ENCODE measurements around the gene ALG1.

DNA sequence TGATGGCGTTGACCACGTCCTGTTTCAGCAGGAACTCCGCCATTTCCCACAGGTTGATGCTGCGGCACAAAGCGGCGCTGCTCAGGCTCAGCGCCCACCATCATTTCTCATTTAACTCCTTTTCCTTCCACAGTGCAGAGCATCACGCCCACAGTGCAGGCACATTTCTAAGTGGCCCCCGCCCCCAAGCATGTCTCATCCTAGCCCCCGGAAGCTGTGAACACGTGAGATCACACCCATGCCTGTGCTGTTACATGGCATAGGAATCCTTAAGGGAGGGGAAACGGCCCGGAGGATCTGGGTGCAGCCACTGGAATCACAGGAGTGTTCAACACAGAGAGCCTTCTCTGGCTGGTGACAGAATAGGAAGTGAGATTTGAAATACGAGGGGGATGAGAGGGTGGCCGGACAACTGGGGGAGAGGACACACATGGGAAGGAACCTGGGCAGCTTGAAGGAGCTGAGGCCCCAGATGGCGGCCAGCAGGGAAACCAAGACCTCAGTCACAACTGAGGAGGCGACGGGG is 42.6 kb upstream of the ALG1 start:
- no peak for TF ChIP-seq CTCF (conservative IDR thresholded peaks at IDR 0.05; ENCODE audit: low read depth in 2 of 2)
- no peak for TF ChIP-seq EZH2phosphoT487 (IDR thresholded peaks at IDR 0.05; ENCODE audit: unreplicated experiment)
- no peak for TF ChIP-seq POLR2AphosphoS5 (IDR thresholded peaks at IDR 0.05; ENCODE audit: low read depth)
- TF ChIP-seq EZH2 (IDR thresholded peaks at IDR 0.05; ENCODE audit: low read depth, unreplicated experiment): no peak
- no peak for TF ChIP-seq STAT1 (IDR thresholded peaks at IDR 0.05; ENCODE audit: unreplicated experiment)
- no peak for TF ChIP-seq CREB1 (CRISPR knock-in tag; IDR thresholded peaks at IDR 0.05; ENCODE audit: low read depth)
- TF ChIP-seq JUNB (IDR thresholded peaks at IDR 0.05; ENCODE audit: unreplicated experiment): no peak

All from GM23338 (cell line).